Activated T-cell treated with anti-CD3 and anti-CD28 coated beads, Interleukin-2, amount 50 U/mL, for 72 hours (primary cell): ENCODE measurements around the gene MDM4. TPM values are rescaled to one million over a fixed set of nuclear protein-coding genes. Genes with fewer than 3 reads are reported as not detected.

Source experiments
- ATAC-seq, 2 donors: fragments of 150-1000 bp; cut with Tn5 transposase; replicated peaks in 1 of 2; 2 replicates each; pipeline ENCODE4 v1.10.0; 2021; ENCODE audit warnings: moderate library complexity in 2 of 2, mild to moderate bottlenecking in 1 of 2
- DNase-seq, 2 donors: peaks; one replicate each; pipeline ENCODE4 v3.0.0; 2021 to 2022; ENCODE audit warnings: mixed read lengths in 1 of 2
- H3K27ac Mint-ChIP-seq: one replicate; pipeline ENCODE4 v1.8.0; 2022; ENCODE audit warnings: mild to moderate bottlenecking, moderate library complexity, mixed read lengths
- H3K27me3 Mint-ChIP-seq: one replicate; pipeline ENCODE4 v1.8.0; 2022; ENCODE audit warnings: low read depth, mixed read lengths
- H3K36me3 Mint-ChIP-seq, 2 donors: one replicate each; pipeline ENCODE4 v1.8.0; 2022; ENCODE audit warnings: mixed read lengths in 2 of 2, mild to moderate bottlenecking in 1 of 2; ENCODE audit not compliant: insufficient read depth in 2 of 2
- H3K4me1 Mint-ChIP-seq: one replicate; pipeline ENCODE4 v1.8.0; 2022; ENCODE audit warnings: low read depth, mixed read lengths
- H3K4me3 Mint-ChIP-seq, 2 donors: one replicate each; pipeline ENCODE4 v1.8.0; 2022; ENCODE audit warnings: mild to moderate bottlenecking in 2 of 2, mixed read lengths in 2 of 2, moderate library complexity in 2 of 2
- H3K9me3 Mint-ChIP-seq, 2 donors: one replicate each; pipeline ENCODE4 v1.8.0; 2022; ENCODE audit warnings: mixed read lengths in 2 of 2
- total RNA-seq, 2 donors: library from RNA; stranded (reverse); gene quantifications; one replicate each; pipeline ENCODE4 v1.2.3, GENCODE V29; 2022

Gene MDM4
- total RNA-seq, 2 donors from 2014 or later, result 147 to 153 TPM

GRCh38 chr1:204602871-204603542 lies 86.8 kb downstream of the MDM4 start:
- Mint-ChIP-seq H3K4me1 (no peaks in the 10 kb centered on the region), H3K9me3 (no peaks in the 10 kb centered on the region), H3K27ac (no peak overlapping the region)

GRCh38 chr1:204605791-204606190 lies 89.6 kb downstream of the MDM4 start:
- H3K4me3 Mint-ChIP-seq, result no peak overlapping the region
- no peaks in the 10 kb centered on the region for H3K27me3 Mint-ChIP-seq
- H3K9me3 Mint-ChIP-seq, result no peaks in the 10 kb centered on the region
- no peak for DNase-seq
- no peaks in the 10 kb centered on the region for H3K4me1 Mint-ChIP-seq
- H3K36me3 Mint-ChIP-seq, result no peaks in the 10 kb centered on the region
- H3K27ac Mint-ChIP-seq, result no peak overlapping the region
- no peak for ATAC-seq

More at GRCh38 chr1:204602871-204603542, 86.8 kb downstream of the MDM4 start:
- Mint-ChIP-seq H3K4me3 (no peak overlapping the region), H3K27me3 (no peaks in the 10 kb centered on the region), H3K36me3 (no peaks in the 10 kb centered on the region)
- ATAC-seq (no peak), DNase-seq (no peak)

Other genes with a start within 250 kb of the MDM4 start
- gene PLEKHA6, start 156.5 kb upstream of the MDM4 start, total RNA-seq, result 1 to 10 TPM in 1 of 2 donors, under 1 TPM in 1; 0.31 to 3.4 TPM
- 10 to 100 TPM; 82.9 to 94.2 TPM for gene PPP1R15B, start 104.6 kb upstream of the MDM4 start, total RNA-seq
- gene PIK3C2B, start 21.6 kb upstream of the MDM4 start, total RNA-seq, result 10 to 100 TPM; 43.1 to 54.5 TPM
- gene LRRN2, start 169.3 kb downstream of the MDM4 start, total RNA-seq, result not detected